H1 (cell line): Measurements from ENCODE around the gene TPD52L1. TPM values are rescaled to one million over a fixed set of nuclear protein-coding genes. Genes with fewer than 3 reads are reported as not detected.

Experiments used
- RAD21 ChIP-seq, 2 experiments: IDR thresholded peaks in 1 of 2; conservative IDR thresholded peaks in 1 of 2; 2 replicates each; pipeline ENCODE4 v1.6.1; 2011; ENCODE audit warnings: low read depth in 2 of 2, low read length in 2 of 2, improper control_type of control experiment in 1 of 2, inconsistent platforms in 1 of 2, mild to moderate bottlenecking in 1 of 2, moderate library complexity in 1 of 2
- TBP ChIP-seq: IDR thresholded peaks from 2 replicates; pipeline ENCODE4 v1.6.1; 2011; ENCODE audit warnings: low read depth, low read length, improper control_type of control experiment
- TEAD4 ChIP-seq: IDR thresholded peaks from 2 replicates; pipeline ENCODE4 v1.6.1; 2012; ENCODE audit warnings: low read depth, low read length, inconsistent platforms, mixed read lengths
- polyA plus RNA-seq, 7 experiments: library from polyadenylated mRNA; depleted of rRNA in 3 of 7; stranded (reverse) in 5 of 7; unstranded in 2 of 7; fragments of >200 nt in 5 of 7; fragments of 200-250 nt in 2 of 7; gene quantifications; 1 replicate in 5 of 7; 2 replicates in 1 of 7; 4 replicates in 1 of 7; pipeline versions ENCODE4 v1.2.1 to v1.2.3, GENCODE V29; 2011 to 2013; ENCODE audit warnings: missing spikeins in 2 of 7, mixed read lengths in 2 of 7
- total RNA-seq: library from RNA; stranded (reverse); fragmentation: NEBNext Ultra II Directional; extraction: Animal tissue kit (Norgen Biotek cat#: 25700); gene quantifications from 2 replicates; pipeline ENCODE4 v1.2.1, GENCODE V29; 2021

The TPD52L1 gene
- total and polyA plus RNA-seq, 2 of the 8 experiments (the other 6 are each of a cell fraction or from before 2014, with no cell fraction given) = 7.4 to 14.2 TPM

- TF ChIP-seq TEAD4 (no peak), TBP (no peak), RAD21 (IDR thresholded peaks at IDR 0.05 in 1 of 2, conservative IDR thresholded peaks at IDR 0.05 in 1 of 2; ENCODE audit: low read depth in 2 of 2, low read length in 2 of 2) (no peak)
These were observed 67.1 kb downstream of the TPD52L1 start (continued) for GRCh38 chr6:125220712-125221111.
